H1 (cell line): ENCODE results near the gene MFRP.

Experiments used
- BRCA1 ChIP-seq: IDR thresholded peaks from 2 replicates; pipeline ENCODE4 v1.6.1; 2012; ENCODE audit warnings: low read depth, low read length, improper control_type of control experiment
- CBX8 ChIP-seq: fragments of 300-800, 300-1000 bp; sonication (generic); IDR thresholded peaks from 2 replicates; pipeline ENCODE4 v1.7.1; 2016; ENCODE audit warnings: low read depth, low read length, borderline replicate concordance
- CEBPB ChIP-seq: IDR thresholded peaks from 2 replicates; pipeline ENCODE4 v1.6.1; 2012; ENCODE audit warnings: low read depth, low read length
- CHD1 ChIP-seq: IDR thresholded peaks from 2 replicates; pipeline ENCODE4 v1.6.1; 2012; ENCODE audit warnings: low read depth, low read length, improper control_type of control experiment
- POLR2AphosphoS5 ChIP-seq: IDR thresholded peaks from 2 replicates; pipeline ENCODE4 v1.6.1; 2011; ENCODE audit warnings: low read depth, low read length
- RAD21 ChIP-seq, 2 experiments: IDR thresholded peaks in 1 of 2; conservative IDR thresholded peaks in 1 of 2; 2 replicates each; pipeline ENCODE4 v1.6.1; 2011; ENCODE audit warnings: low read depth in 2 of 2, low read length in 2 of 2, improper control_type of control experiment in 1 of 2, inconsistent platforms in 1 of 2, mild to moderate bottlenecking in 1 of 2, moderate library complexity in 1 of 2
- SAP30 ChIP-seq: fragments of 300-600 bp; sonication (generic); IDR thresholded peaks from 2 replicates; pipeline ENCODE4 v1.7.1; 2012; ENCODE audit warnings: low read length, moderate library complexity, mild to moderate bottlenecking, inconsistent platforms; ENCODE audit not compliant: insufficient read depth, insufficient replicate concordance
- TBP ChIP-seq: IDR thresholded peaks from 2 replicates; pipeline ENCODE4 v1.6.1; 2011; ENCODE audit warnings: low read depth, low read length, improper control_type of control experiment
- TF ChIP-seq, protein P1 (sequence below), 3 experiments: IDR thresholded peaks; 1 replicate in 2 of 3; 2 replicates in 1 of 3; pipeline versions ENCODE4 v1.5.1 to v1.6.1; 2011; ENCODE audit warnings: low read length in 3 of 3, mild to moderate bottlenecking in 3 of 3, inconsistent platforms in 2 of 3, low read depth in 1 of 3, moderate library complexity in 1 of 3; ENCODE audit not compliant: insufficient read depth in 1 of 3; ENCODE audit errors: control extremely low read depth in 1 of 3

DNA sequence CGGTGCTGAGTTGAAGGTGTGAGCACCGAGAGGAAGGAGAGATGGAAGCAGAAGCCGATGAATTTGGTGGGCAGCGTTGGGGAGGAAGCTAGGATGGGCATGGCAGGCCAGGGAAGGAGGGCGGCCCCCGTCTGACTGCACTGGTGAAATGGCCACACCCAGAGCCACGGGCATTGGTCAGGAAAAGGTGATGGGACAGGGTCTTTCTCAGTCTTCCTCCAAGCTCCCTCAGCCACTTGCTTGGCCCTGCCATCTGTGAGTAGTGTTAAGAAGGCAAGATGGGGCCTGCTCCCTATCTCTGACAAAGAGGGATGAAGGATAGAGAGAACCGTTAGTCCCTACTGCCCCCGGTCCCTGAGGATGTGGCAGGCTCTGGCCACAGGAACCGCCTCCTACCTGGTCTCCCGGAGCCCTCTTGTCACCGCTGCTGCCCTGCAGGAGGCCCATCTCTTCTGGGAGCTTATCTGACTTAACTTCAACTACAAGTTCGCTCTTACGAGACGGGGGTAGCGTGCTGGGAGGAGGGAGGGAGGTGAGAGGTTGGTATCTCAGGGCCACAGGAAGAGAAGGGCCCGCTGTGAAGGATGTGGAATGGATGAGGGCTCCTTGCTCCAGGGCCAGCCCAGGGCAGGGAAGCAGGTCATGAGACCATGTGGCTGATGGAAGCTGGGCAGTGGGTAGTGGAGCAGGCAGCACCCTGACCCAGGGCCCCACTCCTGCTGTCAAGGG is 36.4 kb downstream of the MFRP start:
- TF ChIP-seq CHD1 (no peak), CBX8 (no peak), TBP (no peak), RAD21 (IDR thresholded peaks at IDR 0.05 in 1 of 2, conservative IDR thresholded peaks at IDR 0.05 in 1 of 2; ENCODE audit: low read depth in 2 of 2, low read length in 2 of 2) (no peak), POLR2AphosphoS5 (no peak), BRCA1 (no peak), SAP30 (no peak), CEBPB (no peak)
- TF ChIP-seq, protein P1, sequence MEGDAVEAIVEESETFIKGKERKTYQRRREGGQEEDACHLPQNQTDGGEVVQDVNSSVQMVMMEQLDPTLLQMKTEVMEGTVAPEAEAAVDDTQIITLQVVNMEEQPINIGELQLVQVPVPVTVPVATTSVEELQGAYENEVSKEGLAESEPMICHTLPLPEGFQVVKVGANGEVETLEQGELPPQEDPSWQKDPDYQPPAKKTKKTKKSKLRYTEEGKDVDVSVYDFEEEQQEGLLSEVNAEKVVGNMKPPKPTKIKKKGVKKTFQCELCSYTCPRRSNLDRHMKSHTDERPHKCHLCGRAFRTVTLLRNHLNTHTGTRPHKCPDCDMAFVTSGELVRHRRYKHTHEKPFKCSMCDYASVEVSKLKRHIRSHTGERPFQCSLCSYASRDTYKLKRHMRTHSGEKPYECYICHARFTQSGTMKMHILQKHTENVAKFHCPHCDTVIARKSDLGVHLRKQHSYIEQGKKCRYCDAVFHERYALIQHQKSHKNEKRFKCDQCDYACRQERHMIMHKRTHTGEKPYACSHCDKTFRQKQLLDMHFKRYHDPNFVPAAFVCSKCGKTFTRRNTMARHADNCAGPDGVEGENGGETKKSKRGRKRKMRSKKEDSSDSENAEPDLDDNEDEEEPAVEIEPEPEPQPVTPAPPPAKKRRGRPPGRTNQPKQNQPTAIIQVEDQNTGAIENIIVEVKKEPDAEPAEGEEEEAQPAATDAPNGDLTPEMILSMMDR (IDR thresholded peaks at IDR 0.05; ENCODE audit: control extremely low read depth in 1 of 3, insufficient read depth in 1 of 3, low read depth in 1 of 3, low read length in 3 of 3): no peak
